ENCODE data around the gene URI1.

DNA sequence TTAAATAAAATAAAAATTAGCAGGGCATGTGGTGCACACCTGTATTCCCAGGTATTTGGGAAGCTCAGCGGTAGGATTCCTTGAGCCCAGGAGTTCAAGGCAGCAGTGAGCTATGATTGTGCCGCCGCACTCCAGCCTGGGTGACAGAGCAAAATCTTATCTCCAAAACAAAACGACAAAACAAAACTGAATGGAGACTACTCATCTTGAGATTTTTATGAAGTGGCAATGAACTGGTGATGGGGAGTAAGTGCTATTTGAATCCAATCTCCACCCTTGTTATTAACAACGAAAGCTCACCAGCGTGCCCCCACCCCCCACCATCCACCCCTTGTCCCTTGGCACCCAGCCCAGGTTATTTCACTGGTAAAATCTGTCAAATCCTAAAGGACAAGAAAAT is 45.2 kb upstream of the URI1 start:
- TF ChIP-seq CTCF (IDR thresholded peaks at IDR 0.05) (no peak), POLR2A (IDR thresholded peaks at IDR 0.05) (no peak)
